ENCODE measurements around the gene KCND1. TPM values are rescaled to one million over a fixed set of nuclear protein-coding genes. Genes with fewer than 3 reads are reported as not detected.

Gene KCND1
- polyA plus RNA-seq, 1 experiment = 1.2 TPM

- TF ChIP-seq, protein P1, sequence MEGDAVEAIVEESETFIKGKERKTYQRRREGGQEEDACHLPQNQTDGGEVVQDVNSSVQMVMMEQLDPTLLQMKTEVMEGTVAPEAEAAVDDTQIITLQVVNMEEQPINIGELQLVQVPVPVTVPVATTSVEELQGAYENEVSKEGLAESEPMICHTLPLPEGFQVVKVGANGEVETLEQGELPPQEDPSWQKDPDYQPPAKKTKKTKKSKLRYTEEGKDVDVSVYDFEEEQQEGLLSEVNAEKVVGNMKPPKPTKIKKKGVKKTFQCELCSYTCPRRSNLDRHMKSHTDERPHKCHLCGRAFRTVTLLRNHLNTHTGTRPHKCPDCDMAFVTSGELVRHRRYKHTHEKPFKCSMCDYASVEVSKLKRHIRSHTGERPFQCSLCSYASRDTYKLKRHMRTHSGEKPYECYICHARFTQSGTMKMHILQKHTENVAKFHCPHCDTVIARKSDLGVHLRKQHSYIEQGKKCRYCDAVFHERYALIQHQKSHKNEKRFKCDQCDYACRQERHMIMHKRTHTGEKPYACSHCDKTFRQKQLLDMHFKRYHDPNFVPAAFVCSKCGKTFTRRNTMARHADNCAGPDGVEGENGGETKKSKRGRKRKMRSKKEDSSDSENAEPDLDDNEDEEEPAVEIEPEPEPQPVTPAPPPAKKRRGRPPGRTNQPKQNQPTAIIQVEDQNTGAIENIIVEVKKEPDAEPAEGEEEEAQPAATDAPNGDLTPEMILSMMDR (IDR thresholded peaks at IDR 0.05; ENCODE audit: low read depth, low read length) = no peak
- H3K9me3 ChIP-seq (ENCODE audit: control insufficient read depth, insufficient read depth, low read length) = no peaks in the 10 kb centered on the region
- H3K27ac ChIP-seq (ENCODE audit: low read depth, low read length) = no peak overlapping the region
- CTCF ChIA-PET = no interaction called here
- no peaks in the 10 kb centered on the region for H3K27me3 ChIP-seq (ENCODE audit: control insufficient read depth, insufficient read depth, low read length)
- POLR2A ChIA-PET = no interaction called here
- DNase-seq (ENCODE audit: low read depth, low spot score) = no peak
- no peak overlapping the region for H3K4me3 ChIP-seq (ENCODE audit: low read depth, low read length)
Observed at GRCh38 chrX:48940404-48940955, 31.2 kb downstream of the KCND1 start.

DNA sequence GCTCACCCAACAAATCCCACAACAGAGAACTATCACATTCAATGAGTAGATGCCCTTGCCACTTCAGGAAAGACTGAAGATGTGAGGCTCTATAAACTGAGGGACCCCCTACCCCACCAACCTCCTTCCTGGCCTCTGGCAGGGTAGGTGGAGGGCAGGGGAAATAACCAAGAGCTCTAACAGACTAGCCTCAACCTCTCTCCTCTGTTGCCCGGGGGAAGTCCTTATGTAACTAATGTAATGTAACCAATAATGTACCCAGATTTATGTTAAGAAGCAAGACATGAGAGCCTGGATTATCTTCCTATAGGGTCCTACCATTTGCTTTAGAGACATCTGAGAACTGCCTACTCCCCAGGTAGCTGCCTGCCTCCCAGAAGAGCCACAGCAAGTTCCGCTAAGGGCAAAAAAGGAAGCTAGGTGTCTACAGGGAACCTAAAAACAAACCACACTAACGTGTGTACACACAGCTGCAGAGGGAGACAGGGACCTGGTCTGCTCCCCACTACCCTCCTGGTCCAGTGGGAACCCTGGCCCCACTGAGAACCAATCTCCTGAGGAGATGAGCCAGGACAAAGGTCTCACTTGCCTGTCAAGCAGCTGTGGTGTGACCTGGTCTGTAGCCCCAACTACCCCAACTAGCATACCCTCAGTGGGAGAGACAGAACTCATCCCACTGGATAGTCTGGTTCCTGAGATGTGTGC, 32.0 kb downstream of the KCND1 start:
- Histone ChIP-seq H3K4me3 (ENCODE audit: low read depth, low read length) (no peak overlapping the region), H3K27me3 (ENCODE audit: control insufficient read depth, insufficient read depth, low read length) (no peaks in the 10 kb centered on the region), H3K27ac (ENCODE audit: low read depth, low read length) (no peak overlapping the region), H3K9me3 (ENCODE audit: control insufficient read depth, insufficient read depth, low read length) (no peaks in the 10 kb centered on the region)
- DNase-seq (ENCODE audit: low read depth, low spot score) = no peak
- CTCF ChIA-PET = no interaction called here
- POLR2A ChIA-PET = no interaction called here
- TF ChIP-seq, protein P1 (IDR thresholded peaks at IDR 0.05; ENCODE audit: low read depth, low read length) = no peak

- CTCF ChIA-PET = no interaction called here
Observed at GRCh38 chrX:48938721-48939425, 32.8 kb downstream of the KCND1 start.

GRCh38 chrX:48937054-48937907, 34.4 kb downstream of the KCND1 start:
- no peak overlapping the region for H3K27ac ChIP-seq (ENCODE audit: low read depth, low read length)
- no peak for DNase-seq (ENCODE audit: low read depth, low spot score)
- ChIA-PET CTCF (no interaction called here), POLR2A (no interaction called here)
- TF ChIP-seq, protein P1 (IDR thresholded peaks at IDR 0.05; ENCODE audit: low read depth, low read length) = no peak
- no peak overlapping the region for H3K4me3 ChIP-seq (ENCODE audit: low read depth, low read length)
- H3K9me3 ChIP-seq (ENCODE audit: control insufficient read depth, insufficient read depth, low read length) = no peaks in the 10 kb centered on the region
- H3K27me3 ChIP-seq (ENCODE audit: control insufficient read depth, insufficient read depth, low read length) = no peaks in the 10 kb centered on the region

More at GRCh38 chrX:48938721-48939425, 32.8 kb downstream of the KCND1 start:
- POLR2A ChIA-PET = interaction anchor here (0.6 kb wide), 2 partner anchors 27 to 202 kb away, joined by 3 read pairs; no protein-coding TSS in a partner anchor
- no peak for DNase-seq (ENCODE audit: low read depth, low spot score)
- Histone ChIP-seq H3K4me3 (ENCODE audit: low read depth, low read length) (no peak overlapping the region), H3K27ac (ENCODE audit: low read depth, low read length) (no peak overlapping the region), H3K27me3 (ENCODE audit: control insufficient read depth, insufficient read depth, low read length) (no peaks in the 10 kb centered on the region), H3K9me3 (ENCODE audit: control insufficient read depth, insufficient read depth, low read length) (no peaks in the 10 kb centered on the region)
- TF ChIP-seq, protein P1 (IDR thresholded peaks at IDR 0.05; ENCODE audit: low read depth, low read length) = no peak
